Femur (tissue), 1 donor: ENCODE measurements around the gene ZNF324.
"Not testable (repeated sequence)": the region's sequence is repeated elsewhere in the genome, so short reads cannot be mapped to it uniquely, and the experiment has no call there.

Experiments
- DNase-seq: peaks from one replicate; pipeline ENCODE4 v3.0.0-alpha.2; 2017

ZNF324 gene

DNA sequence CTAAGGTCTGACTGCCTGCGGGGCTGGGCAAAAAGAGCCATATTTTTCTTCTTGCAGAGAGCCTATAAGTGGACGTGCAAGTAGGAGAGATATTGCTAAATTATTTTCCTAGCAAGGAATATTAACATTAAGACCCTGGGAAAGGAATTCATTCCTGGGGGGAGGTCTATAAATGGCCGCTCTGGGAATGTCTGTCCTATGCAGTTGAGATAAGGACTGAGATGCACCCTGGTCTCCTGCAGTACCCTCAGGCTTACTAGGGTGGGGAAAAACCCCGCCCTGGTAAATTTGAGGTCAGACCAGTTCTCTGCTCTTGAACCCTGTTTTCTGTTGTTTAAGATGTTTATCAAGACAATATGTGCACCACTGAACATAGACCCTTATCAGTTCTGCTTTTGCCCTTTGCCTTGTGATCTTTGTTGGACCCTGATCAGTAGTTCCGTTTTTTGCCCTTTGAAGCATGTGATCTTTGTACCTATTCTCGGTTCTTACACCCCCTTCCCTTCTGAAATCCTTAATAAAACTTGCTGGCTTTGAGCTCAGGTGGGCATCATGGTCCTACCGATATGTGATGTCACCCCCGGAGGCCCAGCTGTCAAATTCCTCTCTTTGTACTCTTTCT is 40.8 kb downstream of the ZNF324 start:
- not testable (repeated sequence) for DNase-seq

GRCh38 chr19:58509731-58510083 is 42.8 kb downstream of the ZNF324 start:
- DNase-seq: no peak

GRCh38 chr19:58510084-58510862 is 43.4 kb downstream of the ZNF324 start:
- DNase-seq: no peak

GRCh38 chr19:58511353-58512208 is 44.7 kb downstream of the ZNF324 start, which contains the start of gene SLC27A5:
TSS of gene SLC27A5 (minus strand) at chr19:58511992. CDS start at chr19:58511955, 37 bp downstream.
- DNase-seq: no peak

DNA sequence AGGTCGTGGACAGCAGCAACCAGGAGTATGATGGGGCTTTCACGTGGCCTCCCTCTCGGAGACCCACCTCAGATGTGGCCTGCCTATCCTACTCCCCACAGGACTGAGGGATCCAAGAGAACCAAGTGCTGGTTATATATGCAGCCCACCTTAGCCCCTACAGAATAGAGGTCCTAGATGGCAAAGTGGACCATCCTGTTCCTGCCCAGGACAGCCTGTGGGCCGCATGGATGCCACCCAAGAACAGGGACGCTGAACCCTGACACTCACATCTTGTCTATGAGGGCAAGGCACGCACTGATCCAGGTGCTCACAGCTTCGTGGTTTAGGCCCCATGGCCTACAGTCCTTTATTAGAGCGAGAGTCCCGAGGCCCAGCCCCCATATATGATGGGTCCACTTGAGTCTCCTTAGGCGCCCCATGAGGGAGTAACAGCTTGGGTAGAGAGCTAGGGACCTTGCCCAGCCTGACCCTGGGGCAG is 46.4 kb downstream of the ZNF324 start:
- DNase-seq: no peak

GRCh38 chr19:58513694-58514563 is 47.0 kb downstream of the ZNF324 start:
- DNase-seq: peak; percentile 91

DNA sequence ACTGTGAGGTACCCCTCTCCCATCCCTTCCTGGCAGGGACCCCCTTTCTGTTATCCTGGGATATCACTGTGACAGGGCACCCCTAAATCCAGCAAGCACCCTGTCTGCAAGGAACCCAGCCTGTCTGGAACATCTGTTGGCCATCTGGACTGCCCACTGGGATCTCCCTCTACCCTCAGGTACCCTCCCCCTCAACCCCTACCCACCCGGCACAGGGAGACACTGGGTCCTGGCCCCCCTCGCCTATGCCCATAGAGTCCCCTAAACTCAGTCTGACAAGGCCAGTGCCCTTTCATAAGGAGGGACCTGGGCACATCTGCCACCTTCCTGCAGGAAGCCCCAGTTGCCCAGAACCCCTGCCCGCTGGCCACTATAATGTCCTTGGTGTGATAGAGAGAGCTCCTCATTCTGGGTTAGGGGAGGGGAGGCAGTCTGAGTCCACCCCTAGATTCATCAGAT is 47.7 kb downstream of the ZNF324 start:
- DNase-seq: no peak

- no peak for DNase-seq
Measured at GRCh38 chr19:58515259-58515658, 48.4 kb downstream of the ZNF324 start.

GRCh38 chr19:58516246-58516836 is 49.5 kb downstream of the ZNF324 start:
- DNase-seq: no peak

DNA sequence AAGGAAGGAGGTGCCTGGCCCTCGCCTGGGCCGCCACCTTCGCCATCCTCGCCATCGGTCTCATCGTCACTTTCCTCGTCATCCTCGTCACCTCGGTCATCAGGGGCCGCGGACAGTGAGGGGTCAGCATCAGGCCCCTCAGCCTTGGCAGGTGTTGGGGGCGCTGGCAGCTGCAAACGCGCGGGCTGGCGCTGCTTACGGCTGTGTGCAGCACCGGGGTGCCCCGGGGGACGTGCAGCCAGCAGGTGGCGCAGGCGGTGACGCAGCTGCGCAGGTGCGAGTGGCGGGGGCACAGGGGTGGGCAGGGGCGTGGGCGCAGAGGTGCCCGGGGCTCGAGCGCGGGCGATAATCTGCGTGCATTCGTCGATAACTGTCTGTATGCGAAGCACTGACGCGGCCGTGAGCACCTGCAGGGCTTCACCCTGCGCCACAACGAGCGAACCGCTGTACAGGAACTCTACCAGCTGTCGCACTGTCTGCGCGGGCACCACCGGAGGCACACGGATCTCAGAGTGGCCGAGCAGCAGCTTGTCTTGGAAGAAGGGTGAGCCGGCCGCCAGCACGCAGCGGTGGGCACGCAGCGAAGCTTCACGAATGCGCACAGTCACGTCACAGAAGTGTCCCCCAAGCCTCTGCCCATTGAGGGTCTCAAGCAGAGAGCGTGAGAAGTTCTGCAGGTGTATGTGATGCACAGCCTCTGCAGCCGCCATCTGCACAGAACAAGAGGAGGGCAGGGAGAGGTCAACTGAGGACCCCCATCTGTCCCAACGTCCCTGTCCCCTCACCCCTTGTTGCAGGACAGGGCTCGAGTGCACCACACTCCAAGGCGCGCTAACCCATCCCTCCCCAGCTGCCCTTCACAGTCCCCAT is 50.3 kb downstream of the ZNF324 start:
- no peak for DNase-seq

GRCh38 chr19:58518256-58519086 is 51.6 kb downstream of the ZNF324 start:
- peak; percentile 36 for DNase-seq

DNA sequence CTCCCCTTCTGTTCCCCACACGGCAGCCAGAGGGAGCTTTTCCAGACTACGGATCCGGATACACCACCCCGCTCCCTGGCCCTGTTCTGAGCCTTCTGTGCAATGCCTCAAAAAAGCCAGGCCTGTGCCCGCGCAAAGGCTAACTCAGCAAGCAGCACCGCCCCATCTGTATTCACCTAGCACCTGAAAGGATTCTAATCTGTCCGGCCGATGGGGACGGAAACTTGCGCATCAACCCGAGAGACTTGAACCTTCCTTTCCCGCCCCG is 52.1 kb downstream of the ZNF324 start:
- DNase-seq: peak; percentile 76

DNA sequence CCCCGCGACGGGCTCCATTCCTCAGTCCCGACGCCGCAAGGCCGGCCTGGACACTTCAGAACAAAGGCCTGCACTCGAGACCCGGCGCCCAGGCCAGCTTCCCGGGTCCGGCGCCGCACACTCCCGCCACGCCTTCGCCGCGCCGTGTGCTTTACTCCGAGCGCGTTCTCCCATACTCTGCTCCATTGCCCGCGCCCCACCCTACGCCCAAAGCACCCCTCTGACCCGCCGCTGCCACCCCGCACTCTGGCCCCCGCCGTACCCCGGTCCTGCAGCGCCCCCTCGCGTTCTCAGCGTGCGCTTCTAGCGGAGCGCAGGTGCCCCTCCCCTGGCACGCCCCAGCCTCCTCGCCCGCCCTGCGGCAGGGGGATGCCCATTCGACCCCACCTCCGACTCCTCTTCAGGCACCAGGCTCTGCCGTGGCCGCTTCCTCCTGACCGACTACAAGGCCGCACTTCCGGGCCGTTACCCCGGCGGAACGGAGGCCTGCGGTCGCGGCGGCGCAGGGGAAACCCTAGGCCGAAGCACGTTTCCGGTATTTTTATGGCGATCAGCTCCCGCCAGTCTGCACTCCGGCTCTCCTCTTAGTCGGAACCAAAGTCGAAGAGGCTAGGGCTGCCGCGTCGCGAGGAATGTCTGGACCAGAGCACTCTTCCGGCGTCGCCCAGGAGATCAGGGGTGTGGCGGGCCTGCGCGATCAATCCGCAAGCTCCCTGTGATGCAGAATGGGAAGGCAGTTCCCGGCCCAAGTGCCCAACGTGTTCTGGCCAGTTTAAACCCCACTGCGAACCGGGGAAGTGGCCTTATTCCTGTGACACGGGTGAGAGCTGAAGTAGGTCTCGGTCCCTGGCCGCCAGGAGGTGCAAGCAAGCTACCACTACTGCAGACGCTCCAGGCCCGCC is 52.7 kb downstream of the ZNF324 start, which contains the start of gene ZBTB45:
Gene ZBTB45, minus strand, starts transcription at position 456 of the 902 bp plus-strand sequence. CDS start 2,137 bp downstream, outside the sequence.
- peak; percentile 97 for DNase-seq

DNA sequence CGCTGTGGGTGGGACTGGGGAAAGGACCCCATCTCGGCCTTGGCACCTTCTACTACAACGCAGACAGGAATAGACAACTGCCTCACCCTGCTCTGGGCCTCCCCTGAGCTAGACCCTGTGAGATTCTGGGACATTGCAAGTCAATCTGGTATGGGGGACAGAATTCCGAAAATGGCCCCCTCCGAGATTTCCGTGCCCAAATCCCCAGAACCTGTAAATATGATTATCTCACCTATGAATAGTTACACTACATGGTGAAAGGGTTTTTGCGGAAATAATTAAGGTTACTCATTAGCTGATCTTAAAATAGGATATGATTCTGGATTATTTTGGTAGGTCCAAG is 53.3 kb downstream of the ZNF324 start:
- DNase-seq: no peak

DNA sequence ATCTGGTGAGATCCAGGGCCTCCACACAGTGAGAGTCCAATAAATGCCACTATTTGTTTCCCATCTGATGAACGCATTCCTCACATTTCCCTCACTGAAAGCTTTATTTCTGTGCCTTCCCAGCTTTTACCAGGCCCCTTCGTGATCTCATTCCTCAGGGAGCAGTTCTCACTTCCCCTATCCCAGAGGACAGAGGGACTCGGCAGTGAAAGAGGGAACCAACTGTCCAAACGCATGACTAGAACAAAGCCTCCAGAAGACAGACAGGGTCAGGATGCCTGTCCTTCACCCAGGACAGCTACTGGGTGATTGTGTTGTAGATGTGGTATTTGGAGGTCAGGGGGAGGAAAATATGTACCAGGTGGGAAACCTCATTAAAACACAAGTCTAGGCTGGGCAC is 54.8 kb downstream of the ZNF324 start:
- DNase-seq: no peak

DNA sequence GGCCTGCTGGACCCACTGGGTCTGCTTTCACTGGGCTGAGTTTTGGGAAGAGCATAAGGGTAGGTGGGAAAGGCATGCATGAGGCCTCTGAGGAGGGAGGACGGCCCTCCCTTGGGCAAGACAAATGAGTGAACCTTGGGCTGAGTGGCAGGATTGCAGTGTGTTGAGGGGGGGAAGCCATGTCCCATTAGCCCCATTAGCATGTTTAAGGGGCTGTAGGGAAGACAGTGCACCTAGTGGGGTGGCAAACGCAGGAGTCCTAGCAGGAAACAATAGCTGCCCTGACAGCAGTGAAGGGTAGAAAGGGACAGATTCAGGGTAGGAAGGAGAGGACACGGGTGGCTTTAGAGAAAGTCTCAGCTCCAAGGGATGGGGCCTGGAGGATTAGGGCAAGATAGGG is 55.8 kb downstream of the ZNF324 start:
- no peak for DNase-seq
